GM18511 (cell line): ENCODE results near the gene EMC6.

Experiments used
- ATAC-seq: cut with Tn5 transposase; IDR thresholded peaks from one replicate; pipeline ENCODE4 v1.9.1; 2021; ENCODE audit warnings: mild to moderate bottlenecking, moderate library complexity; ENCODE audit not compliant: unreplicated experiment

Gene EMC6

GRCh38 chr17:3655766-3656165, 12.8 kb upstream of the EMC6 start:
- ATAC-seq: no peak

GRCh38 chr17:3656353-3656752, 12.3 kb upstream of the EMC6 start:
- ATAC-seq: no peak

GRCh38 chr17:3656755-3657587, 11.6 kb upstream of the EMC6 start:
- no peak for ATAC-seq

- no peak for ATAC-seq
Observed at GRCh38 chr17:3657588-3657869, 11.1 kb upstream of the EMC6 start.

GRCh38 chr17:3657874-3658783, 10.5 kb upstream of the EMC6 start:
- ATAC-seq: no peak

- ATAC-seq: no peak
Observed at GRCh38 chr17:3658784-3659449, 9.7 kb upstream of the EMC6 start.

- ATAC-seq: no peak
Observed at GRCh38 chr17:3659541-3660111, 9.0 kb upstream of the EMC6 start.

- ATAC-seq: no peak
Observed at GRCh38 chr17:3660311-3660891, 8.2 kb upstream of the EMC6 start.

- ATAC-seq: no peak
Observed at GRCh38 chr17:3663102-3664011, 5.3 kb upstream of the EMC6 start.

GRCh38 chr17:3665834-3666233, 2.8 kb upstream of the EMC6 start:
- ATAC-seq: no peak

- ATAC-seq: no peak
Observed at GRCh38 chr17:3666516-3666915, 2.1 kb upstream of the EMC6 start.

GRCh38 chr17:3667366-3668278, 990 bp upstream of the EMC6 start:
- ATAC-seq: peak; percentile 7

GRCh38 chr17:3669085-3669347, 404 bp downstream of the EMC6 start:
- ATAC-seq: no peak

- no peak for ATAC-seq
Observed at GRCh38 chr17:3669548-3669947, 936 bp downstream of the EMC6 start.

- no peak for ATAC-seq
Observed at GRCh38 chr17:3672571-3672970, 4.0 kb downstream of the EMC6 start.

GRCh38 chr17:3675886-3676285, 7.3 kb downstream of the EMC6 start:
- ATAC-seq: no peak

GRCh38 chr17:3678095-3678820, 9.6 kb downstream of the EMC6 start:
- ATAC-seq: no peak

GRCh38 chr17:3678821-3679530, 10.4 kb downstream of the EMC6 start:
- no peak for ATAC-seq
